Calu3 (cell line): ENCODE results near the gene CSMD2. TPM values are rescaled to one million over a fixed set of nuclear protein-coding genes. Genes with fewer than 3 reads are reported as not detected.
A peak's percentile ranks its signal among the peaks of the same experiment; 100 is the strongest.
"Not testable (repeated sequence)": the region's sequence is repeated elsewhere in the genome, so short reads cannot be mapped to it uniquely, and the experiment has no call there.

Source experiments
- BruUV-seq: library from RNA; stranded (reverse); fragments of 400-500 nt; replicated peaks from 2 replicates; lab custom pipeline; 2021; lab: Mats Ljungman, UMichigan
- CTCF ChIA-PET: fragments of 300-600 bp; sonication (Branson Sonifier 250); formaldehyde crosslinking; loops from one replicate; lab custom pipeline; 2022; ENCODE audit warnings: antibody characterized with exemption; lab: Charles Lee
- DNase-seq: peaks from one replicate; pipeline ENCODE4 v3.0.0; 2022
- H3K27ac Mint-ChIP-seq: one replicate; pipeline ENCODE4 v1.8.0; 2022; ENCODE audit warnings: mixed read lengths; ENCODE audit not compliant: unreplicated experiment
- H3K27me3 Mint-ChIP-seq: one replicate; pipeline ENCODE4 v1.8.0; 2022; ENCODE audit warnings: mixed read lengths; ENCODE audit not compliant: unreplicated experiment
- H3K36me3 Mint-ChIP-seq: one replicate; pipeline ENCODE4 v1.8.0; 2022; ENCODE audit warnings: mild to moderate bottlenecking, moderate library complexity, mixed read lengths; ENCODE audit not compliant: insufficient read depth, unreplicated experiment
- H3K4me1 Mint-ChIP-seq: one replicate; pipeline ENCODE4 v1.8.0; 2022; ENCODE audit warnings: mild to moderate bottlenecking, low read depth, mixed read lengths; ENCODE audit not compliant: unreplicated experiment
- H3K4me3 Mint-ChIP-seq: one replicate; pipeline ENCODE4 v1.8.0; 2022; ENCODE audit warnings: mild to moderate bottlenecking, low read depth, moderate library complexity, mixed read lengths; ENCODE audit not compliant: unreplicated experiment
- H3K9me3 Mint-ChIP-seq: one replicate; pipeline ENCODE4 v1.8.0; 2022; ENCODE audit warnings: low read depth, mixed read lengths; ENCODE audit not compliant: unreplicated experiment
- intact Hi-C: fragments of 100-400 bp; cut with micrococcal nuclease; formaldehyde crosslinking; loops from one replicate; pipeline ENCODE4 v1.10.0; 2022; ENCODE audit not compliant: unreplicated experiment
- total RNA-seq: library from RNA; stranded (reverse); gene quantifications from 2 replicates; pipeline ENCODE4 v1.2.3, GENCODE V29; 2022
- TF ChIP-seq, protein P1 (sequence below): fragments of 200-600 bp; IDR thresholded peaks from one replicate; pipeline ENCODE4 v1.8.0; 2022; ENCODE audit warnings: antibody characterized with exemption; ENCODE audit not compliant: unreplicated experiment

Gene CSMD2
- total RNA-seq, 1 experiment from 2014 or later: not detected

DNA sequence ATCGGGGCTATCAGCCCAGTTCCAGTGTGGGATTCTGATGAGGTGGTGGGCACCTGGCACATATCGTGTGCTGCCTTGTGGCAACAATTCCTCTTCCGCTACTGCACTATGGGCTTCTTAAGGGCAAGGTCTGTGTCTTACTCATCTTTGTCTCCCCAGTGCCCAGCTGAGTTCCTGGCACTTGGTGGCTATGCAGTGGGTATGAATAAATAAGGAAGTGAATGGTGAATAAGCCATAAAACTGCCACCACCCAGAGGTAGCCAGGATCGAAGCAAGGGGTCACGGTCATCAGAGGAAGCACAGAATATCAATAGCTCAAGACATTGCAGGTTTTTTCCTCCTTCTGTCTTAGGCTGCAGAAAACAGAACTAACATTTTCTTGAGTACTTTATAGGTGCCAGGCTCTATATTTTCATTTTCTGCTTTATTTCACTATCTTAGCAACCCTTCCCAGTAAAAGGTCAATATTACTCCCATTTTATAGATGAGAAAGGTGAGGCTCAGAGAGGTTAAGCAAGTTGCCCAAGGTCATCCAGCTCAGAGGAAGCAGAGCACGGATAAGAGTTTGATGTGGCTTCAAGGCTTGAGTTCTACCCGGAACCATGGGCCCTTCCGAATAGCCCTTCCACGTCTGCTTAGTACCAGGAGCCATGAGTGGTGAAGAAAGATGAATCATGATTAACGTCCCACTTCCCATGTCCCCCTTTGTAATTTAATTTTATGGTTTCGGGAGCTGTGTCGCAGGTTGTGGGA is 21.9 kb upstream of the CSMD2 start:
- Mint-ChIP-seq H3K36me3 (no peaks in the 10 kb centered on the region), H3K27me3 (peaks cover 38% of the 10 kb centered on the region), H3K4me3 (no peak overlapping the region), H3K4me1 (peaks cover 8% of the 10 kb centered on the region), H3K27ac (no peak overlapping the region), H3K9me3 (no peaks in the 10 kb centered on the region)
- TF ChIP-seq, protein P1, sequence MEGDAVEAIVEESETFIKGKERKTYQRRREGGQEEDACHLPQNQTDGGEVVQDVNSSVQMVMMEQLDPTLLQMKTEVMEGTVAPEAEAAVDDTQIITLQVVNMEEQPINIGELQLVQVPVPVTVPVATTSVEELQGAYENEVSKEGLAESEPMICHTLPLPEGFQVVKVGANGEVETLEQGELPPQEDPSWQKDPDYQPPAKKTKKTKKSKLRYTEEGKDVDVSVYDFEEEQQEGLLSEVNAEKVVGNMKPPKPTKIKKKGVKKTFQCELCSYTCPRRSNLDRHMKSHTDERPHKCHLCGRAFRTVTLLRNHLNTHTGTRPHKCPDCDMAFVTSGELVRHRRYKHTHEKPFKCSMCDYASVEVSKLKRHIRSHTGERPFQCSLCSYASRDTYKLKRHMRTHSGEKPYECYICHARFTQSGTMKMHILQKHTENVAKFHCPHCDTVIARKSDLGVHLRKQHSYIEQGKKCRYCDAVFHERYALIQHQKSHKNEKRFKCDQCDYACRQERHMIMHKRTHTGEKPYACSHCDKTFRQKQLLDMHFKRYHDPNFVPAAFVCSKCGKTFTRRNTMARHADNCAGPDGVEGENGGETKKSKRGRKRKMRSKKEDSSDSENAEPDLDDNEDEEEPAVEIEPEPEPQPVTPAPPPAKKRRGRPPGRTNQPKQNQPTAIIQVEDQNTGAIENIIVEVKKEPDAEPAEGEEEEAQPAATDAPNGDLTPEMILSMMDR: no peak
- peak; percentile 15 for DNase-seq
- intact Hi-C loops: no loop called here
- no TSS peak for BruUV-seq
- CTCF ChIA-PET: no interaction called here

DNA sequence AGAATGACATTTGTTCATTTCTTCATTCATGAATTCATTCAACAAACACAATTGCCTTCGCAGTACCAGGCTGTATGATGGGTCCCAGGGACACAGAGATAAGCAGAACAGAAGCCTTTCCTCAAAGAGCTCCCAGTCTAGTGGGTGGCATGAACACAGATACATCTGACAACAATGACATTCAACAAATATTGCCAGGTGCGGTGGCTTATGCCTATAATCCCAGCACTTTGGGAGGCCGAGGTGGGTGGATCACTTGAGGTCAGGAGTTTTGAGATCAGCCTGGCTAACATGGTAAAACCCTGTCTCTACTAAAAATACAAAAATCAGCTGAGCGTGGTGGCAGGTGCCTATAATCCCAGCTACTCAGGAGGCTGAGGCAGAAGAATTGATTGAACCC is 18.4 kb upstream of the CSMD2 start:
- BruUV-seq, H3K36me3 Mint-ChIP-seq: not testable (repeated sequence)

DNA sequence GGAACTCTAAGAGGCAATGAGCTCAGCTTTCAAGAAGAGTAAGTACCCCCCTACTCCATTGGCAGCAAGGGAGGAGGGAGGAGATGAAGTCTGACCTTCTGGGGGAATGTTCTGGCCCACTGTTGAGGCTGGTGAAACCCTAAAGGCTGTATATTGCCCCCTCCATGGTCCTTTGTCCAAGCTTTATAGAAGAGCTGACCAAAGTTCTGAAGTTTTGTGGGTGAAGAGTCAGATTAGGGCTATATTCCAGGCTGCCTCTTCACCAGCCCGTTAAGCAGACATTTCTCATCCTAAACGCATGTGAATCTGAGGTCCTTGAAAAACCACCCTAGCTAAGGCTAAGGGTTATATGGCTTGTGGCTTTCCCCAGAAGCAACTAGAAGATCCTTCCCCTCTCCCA is 13.0 kb upstream of the CSMD2 start:
- Mint-ChIP-seq H3K36me3 (no peaks in the 10 kb centered on the region), H3K4me1 (no peaks in the 10 kb centered on the region), H3K27me3 (peaks cover 24% of the 10 kb centered on the region), H3K4me3 (no peak overlapping the region), H3K27ac (no peak overlapping the region), H3K9me3 (no peaks in the 10 kb centered on the region)
- BruUV-seq: no TSS peak
- CTCF ChIA-PET: no interaction called here
- intact Hi-C loops: no loop called here
- TF ChIP-seq, protein P1: no peak
- DNase-seq: no peak

More for the DNA sequence above, 18.4 kb upstream of the CSMD2 start:
- H3K27me3 Mint-ChIP-seq: peaks cover 54% of the 10 kb centered on the region
- CTCF ChIA-PET, intact Hi-C loops, H3K9me3 Mint-ChIP-seq, H3K4me1 Mint-ChIP-seq, H3K4me3 Mint-ChIP-seq, DNase-seq, H3K27ac Mint-ChIP-seq: not testable (repeated sequence)

DNA sequence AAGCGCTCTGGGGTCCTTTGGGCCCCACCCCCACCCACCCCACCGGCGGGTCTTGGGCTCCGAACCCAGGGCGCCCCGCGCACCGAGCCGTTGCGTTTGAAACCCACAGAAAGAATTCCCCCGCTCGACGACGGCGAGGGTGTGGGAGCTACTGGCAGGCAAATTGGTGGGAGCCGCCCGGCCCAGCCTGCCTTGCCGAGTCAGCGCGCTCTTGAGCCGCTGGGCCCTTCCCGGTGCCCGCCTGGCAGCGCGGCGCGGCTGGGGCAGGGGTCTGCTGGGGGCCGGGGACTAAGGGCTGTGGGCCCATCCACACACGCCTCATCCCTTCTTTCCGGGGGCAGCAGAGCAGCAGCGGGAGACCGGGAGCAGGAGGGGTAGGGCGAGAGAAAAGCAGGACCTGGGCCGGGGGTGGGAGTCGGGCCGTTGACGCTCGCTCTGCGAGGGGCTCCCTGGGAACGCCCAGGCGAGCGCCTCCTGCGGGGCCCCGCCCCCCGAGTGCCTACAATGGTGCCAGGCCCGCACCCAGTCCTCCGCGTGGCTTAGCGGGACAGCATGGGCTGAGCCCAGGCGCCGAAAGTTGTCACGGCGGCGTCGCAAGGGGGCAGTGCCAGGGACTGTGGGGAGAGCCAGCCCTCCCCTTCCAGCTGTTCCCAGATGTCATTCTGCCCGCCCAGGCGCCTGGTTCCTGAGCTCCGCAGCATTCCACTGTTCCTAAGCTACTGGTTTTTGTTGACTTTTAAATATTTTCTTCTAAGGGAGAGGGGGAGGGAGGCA is 12.0 kb upstream of the CSMD2 start, which contains the start of gene C1orf94:
Gene C1orf94, plus strand, starts transcription at position 78 of the 774 bp plus-strand sequence. CDS start 883 bp downstream, outside the sequence.
- peaks cover 17% of the 10 kb centered on the region for H3K27me3 Mint-ChIP-seq
- no peaks in the 10 kb centered on the region for H3K9me3 Mint-ChIP-seq
- H3K27ac Mint-ChIP-seq: no peak within 1 kb of the TSS

More for the DNA sequence above, 12.0 kb upstream of the CSMD2 start, which contains the start of gene C1orf94:
- no peaks in the 10 kb centered on the region for H3K36me3 Mint-ChIP-seq
- TF ChIP-seq, protein P1: no peak
- no peak within 1 kb of the TSS for H3K4me3 Mint-ChIP-seq
- H3K4me1 Mint-ChIP-seq: no peaks in the 10 kb centered on the region
- CTCF ChIA-PET: no interaction called here
- BruUV-seq: no TSS peak
- no peak for DNase-seq
- intact Hi-C loops: no loop called here
